Measurements from ENCODE around the gene RNF41. TPM values are rescaled to one million over a fixed set of nuclear protein-coding genes. Genes with fewer than 3 reads are reported as not detected.

The RNF41 gene
- total and polyA plus RNA-seq, 2 donors (not counting 1 experiment from before 2014, with no cell fraction given), result 113 to 129 TPM

- Histone ChIP-seq H3K4me3 (ENCODE audit: control extremely low read depth in 1 of 5, extremely low read depth in 1 of 5, insufficient read depth in 1 of 5, low read depth in 2 of 5, low read length in 4 of 5) (no peak overlapping the region), H3K27me3 (replicated peaks in 1 of 4; ENCODE audit: control extremely low read depth in 1 of 4, control insufficient read depth in 3 of 4, insufficient read depth in 4 of 4, low read length in 3 of 4) (no peaks in the 10 kb centered on the region), H3K4me1 (ENCODE audit: control insufficient read depth in 2 of 2, insufficient read depth in 2 of 2, low read length in 2 of 2) (peaks cover 16 to 21% of the 10 kb centered on the region in 2 donors), H2AFZ (ENCODE audit: insufficient read depth, low read depth, low read length, poor library complexity, severe bottlenecking) (no peak overlapping the region), H3K79me2 (ENCODE audit: control insufficient read depth, insufficient read depth, low read length) (peaks cover 32% of the 10 kb centered on the region), H3K27ac (ENCODE audit: low read length in 2 of 2) (no peak overlapping the region), H3K9ac (ENCODE audit: low read length) (no peak overlapping the region), H3K4me2 (replicated peaks; ENCODE audit: low read depth, low read length, poor library complexity, severe bottlenecking) (no peak overlapping the region), H3K9me3 (ENCODE audit: control extremely low read depth in 1 of 3, control insufficient read depth in 2 of 3, insufficient read depth in 1 of 3, low read length in 2 of 3) (no peaks in the 10 kb centered on the region), H4K20me1 (ENCODE audit: control insufficient read depth, insufficient read depth, low read length, poor library complexity, severe bottlenecking) (peaks cover 21% of the 10 kb centered on the region), H3K36me3 (replicated peaks in 1 of 2; ENCODE audit: control extremely low read depth in 1 of 2, control insufficient read depth in 1 of 2, extremely low read depth in 1 of 2, insufficient read depth in 2 of 2, low read length in 1 of 2) (peaks cover 0 to 16% of the 10 kb centered on the region in 2 experiments)
- no peak for TF ChIP-seq CTCF (IDR thresholded peaks at IDR 0.05)
- no peak for TF ChIP-seq EZH2 (IDR thresholded peaks at IDR 0.05; ENCODE audit: borderline replicate concordance, insufficient read depth, low read depth, low read length, poor library complexity, severe bottlenecking)
- 100% methylated on average over 4 of the region's 8 CpGs for WGBS (ENCODE audit: insufficient coverage)
- no peak overlapping the region for H3K4me3 Mint-ChIP-seq
- intact Hi-C loops (cut with micrococcal nuclease), result no loop called here
- peaks cover 18% of the 10 kb centered on the region for H3K4me1 Mint-ChIP-seq
- POLR2A ChIA-PET, result no interaction called here
- DNase-seq, result no peak
- ATAC-seq (ENCODE audit: low read depth), result no peak
- CTCF ChIA-PET, result interaction anchor here (0.8 to 5.8 kb wide), 5 partner anchors 23 to 142 kb away, joined by 3 to 40 read pairs (median 3); partner anchors contain the start of gene ZC3H10
- no peaks in the 10 kb centered on the region for H3K27me3 Mint-ChIP-seq
- no peaks in the 10 kb centered on the region for H3K9me3 Mint-ChIP-seq (ENCODE audit: insufficient read depth)
- H3K27ac Mint-ChIP-seq, result no peak overlapping the region
Observed at GRCh38 chr12:56260380-56260779, 38.7 kb upstream of the RNF41 start.

GRCh38 chr12:56258820-56259183 is 37.1 kb upstream of the RNF41 start:
- CTCF ChIA-PET, result interaction anchor here (0.6 to 5.8 kb wide), 28 partner anchors 9 to 520 kb away, joined by 3 to 40 read pairs (median 4); partner anchors contain the start of genes RNF41, RPL41, SMARCC2 and SPRYD4
- TF ChIP-seq CTCF (IDR thresholded peaks at IDR 0.05) (no peak), EZH2 (IDR thresholded peaks at IDR 0.05; ENCODE audit: borderline replicate concordance, insufficient read depth, low read depth, low read length, poor library complexity, severe bottlenecking) (no peak)

More at GRCh38 chr12:56258820-56259183, 37.1 kb upstream of the RNF41 start:
- Histone ChIP-seq H3K36me3 (replicated peaks in 1 of 2; ENCODE audit: control extremely low read depth in 1 of 2, control insufficient read depth in 1 of 2, extremely low read depth in 1 of 2, insufficient read depth in 2 of 2, low read length in 1 of 2) (peaks cover 0 to 24% of the 10 kb centered on the region in 2 experiments), H3K9me3 (ENCODE audit: control extremely low read depth in 1 of 3, control insufficient read depth in 2 of 3, insufficient read depth in 1 of 3, low read length in 2 of 3) (no peaks in the 10 kb centered on the region), H3K4me3 (ENCODE audit: control extremely low read depth in 1 of 5, extremely low read depth in 1 of 5, insufficient read depth in 1 of 5, low read depth in 2 of 5, low read length in 4 of 5) (peak overlapping the region; percentile 32 to 99 (median 77)), H3K79me2 (ENCODE audit: control insufficient read depth, insufficient read depth, low read length) (peaks cover 35% of the 10 kb centered on the region), H3K9ac (ENCODE audit: low read length) (peak overlapping the region; percentile 97), H3K27ac (ENCODE audit: low read length in 2 of 2) (peak overlapping the region; percentile 60 to 81), H4K20me1 (ENCODE audit: control insufficient read depth, insufficient read depth, low read length, poor library complexity, severe bottlenecking) (peaks cover 21% of the 10 kb centered on the region), H3K4me1 (ENCODE audit: control insufficient read depth in 2 of 2, insufficient read depth in 2 of 2, low read length in 2 of 2) (peaks cover 16 to 21% of the 10 kb centered on the region in 2 donors), H2AFZ (ENCODE audit: insufficient read depth, low read depth, low read length, poor library complexity, severe bottlenecking) (peak overlapping the region; percentile 100), H3K27me3 (replicated peaks in 1 of 4; ENCODE audit: control extremely low read depth in 1 of 4, control insufficient read depth in 3 of 4, insufficient read depth in 4 of 4, low read length in 3 of 4) (no peaks in the 10 kb centered on the region), H3K4me2 (replicated peaks; ENCODE audit: low read depth, low read length, poor library complexity, severe bottlenecking) (peak overlapping the region; percentile 98)
- no peak for DNase-seq
- Mint-ChIP-seq H3K4me1 (peaks cover 18% of the 10 kb centered on the region), H3K27ac (peak overlapping the region; percentile 92), H3K9me3 (ENCODE audit: insufficient read depth) (no peaks in the 10 kb centered on the region), H3K27me3 (no peaks in the 10 kb centered on the region), H3K4me3 (peak overlapping the region; percentile 90)
- WGBS (ENCODE audit: insufficient coverage), result 7% methylated on average over 3 of the region's 9 CpGs
- intact Hi-C loops (cut with micrococcal nuclease), result loop anchor here (1.0 to 5.0 kb wide), 8 partner anchors 8 to 205 kb away; partner anchors contain the start of genes CS, NABP2 and ZC3H10
- POLR2A ChIA-PET, result interaction anchor here (1.6 to 2.3 kb wide), 3 partner anchors 8 to 141 kb away, joined by 3 to 12 read pairs (median 6); partner anchors contain the start of genes COQ10A, CS and ZC3H10
- ATAC-seq (ENCODE audit: low read depth), result no peak
